Activated T-cell treated with anti-CD3 and anti-CD28 coated beads for 1 hour (primary cell): ENCODE measurements around the gene ZG16.

Source experiments
- DNase-seq: peaks from one replicate; pipeline ENCODE4 v3.0.0-alpha.2; 2020; ENCODE audit warnings: low read depth

The ZG16 gene

GRCh38 chr16:29825145-29826044, 47.3 kb downstream of the ZG16 start:
- DNase-seq = no peak

- no peak for DNase-seq
Observed at GRCh38 chr16:29826342-29826695, 48.3 kb downstream of the ZG16 start.

- DNase-seq = no peak
Observed at GRCh38 chr16:29830774-29831173, 52.7 kb downstream of the ZG16 start.

- no peak for DNase-seq
Observed at GRCh38 chr16:29831490-29831889, 53.4 kb downstream of the ZG16 start.
